Upper lobe of right lung (tissue), 1 donor: ENCODE measurements around the gene GRIK3. TPM values are rescaled to one million over a fixed set of nuclear protein-coding genes. Genes with fewer than 3 reads are reported as not detected.

ENCODE experiments used
- ATAC-seq: fragments of 200-7000 bp; cut with Tn5 transposase; one replicate; pipeline ENCODE4 v1.9.1; 2020; ENCODE audit warnings: mild to moderate bottlenecking, moderate library complexity
- DNase-seq: peaks from one replicate; pipeline ENCODE4 v3.0.0-alpha.2; 2020
- H3K27ac ChIP-seq: fragments of 200-600 bp; one replicate; pipeline ENCODE4 v1.8.0; 2022
- H3K27me3 ChIP-seq: fragments of 200-600 bp; one replicate; pipeline ENCODE4 v1.8.0; 2022; ENCODE audit warnings: mild to moderate bottlenecking
- H3K36me3 ChIP-seq: fragments of 200-600 bp; one replicate; pipeline ENCODE4 v1.8.0; 2022
- H3K4me1 ChIP-seq: fragments of 200-600 bp; one replicate; pipeline ENCODE4 v1.8.0; 2022
- H3K4me3 ChIP-seq: fragments of 200-600 bp; one replicate; pipeline ENCODE4 v1.8.0; 2022; ENCODE audit warnings: mild to moderate bottlenecking
- H3K9me3 ChIP-seq: fragments of 200-600 bp; one replicate; pipeline ENCODE4 v1.8.0; 2022
- CTCF ChIP-seq: fragments of 200-600 bp; IDR thresholded peaks from one replicate; pipeline ENCODE4 v1.8.0; 2022; ENCODE audit warnings: antibody characterized with exemption
- intact Hi-C: fragments of 100-400 bp; cut with DNase I; formaldehyde crosslinking; loops from one replicate; pipeline ENCODE4 v1.11.0; 2022
- total RNA-seq: library from RNA; stranded (reverse); fragmentation: NEBNext Ultra II Directional; extraction: Animal tissue kit (Norgen Biotek cat#: 25700); gene quantifications from one replicate; pipeline ENCODE4 v1.2.1, GENCODE V29; 2021
- donor health status: DM: no; HTN: yes; CAD: no; lungs with severe emphysema.

The GRIK3 gene
- total RNA-seq, 1 donor from 2014 or later: not detected

GRCh38 chr1:36968730-36969129 lies 65.6 kb downstream of the GRIK3 start:
- Histone ChIP-seq H3K4me1 (no peaks in the 10 kb centered on the region), H3K36me3 (no peaks in the 10 kb centered on the region)

GRCh38 chr1:36966242-36966641 lies 68.1 kb downstream of the GRIK3 start:
- H3K27ac ChIP-seq: no peak overlapping the region
- H3K4me3 ChIP-seq: no peak overlapping the region
- ATAC-seq: peak; percentile 21
- no peak for DNase-seq
- H3K4me1 ChIP-seq: no peaks in the 10 kb centered on the region
- intact Hi-C loops: no loop called here
- H3K36me3 ChIP-seq: no peaks in the 10 kb centered on the region
- no peak for TF ChIP-seq CTCF
- H3K27me3 ChIP-seq: no peaks in the 10 kb centered on the region
- H3K9me3 ChIP-seq: no peaks in the 10 kb centered on the region

More at GRCh38 chr1:36968730-36969129, 65.6 kb downstream of the GRIK3 start:
- Histone ChIP-seq H3K9me3 (no peaks in the 10 kb centered on the region), H3K4me3 (no peak overlapping the region), H3K27ac (no peak overlapping the region), H3K27me3 (no peaks in the 10 kb centered on the region)
- TF ChIP-seq CTCF: no peak
- no peak for ATAC-seq
- intact Hi-C loops: no loop called here
- DNase-seq: no peak

- no peak for TF ChIP-seq CTCF
- DNase-seq (no peak), ATAC-seq (no peak)
- Histone ChIP-seq H3K27me3 (no peaks in the 10 kb centered on the region), H3K27ac (no peak overlapping the region), H3K4me3 (no peak overlapping the region), H3K9me3 (no peaks in the 10 kb centered on the region), H3K4me1 (no peaks in the 10 kb centered on the region), H3K36me3 (no peaks in the 10 kb centered on the region)
- intact Hi-C loops: no loop called here
These were observed 68.8 kb downstream of the GRIK3 start for GRCh38 chr1:36965275-36966159.

- H3K4me3 ChIP-seq: no peak overlapping the region
- intact Hi-C loops: no loop called here
- H3K27ac ChIP-seq: no peak overlapping the region
- no peak for DNase-seq
- H3K9me3 ChIP-seq: no peaks in the 10 kb centered on the region
- no peak for TF ChIP-seq CTCF
- no peaks in the 10 kb centered on the region for H3K36me3 ChIP-seq
- H3K4me1 ChIP-seq: no peaks in the 10 kb centered on the region
- no peaks in the 10 kb centered on the region for H3K27me3 ChIP-seq
- ATAC-seq: no peak
These were observed 69.5 kb downstream of the GRIK3 start for GRCh38 chr1:36964830-36965229.

- DNase-seq (no peak), ATAC-seq (no peak)
- TF ChIP-seq CTCF: no peak
- Histone ChIP-seq H3K27ac (no peak overlapping the region), H3K36me3 (no peaks in the 10 kb centered on the region), H3K4me3 (no peak overlapping the region), H3K9me3 (no peaks in the 10 kb centered on the region), H3K4me1 (no peaks in the 10 kb centered on the region), H3K27me3 (no peaks in the 10 kb centered on the region)
- intact Hi-C loops: no loop called here
These were observed 71.3 kb downstream of the GRIK3 start for GRCh38 chr1:36963006-36963405.
